Liver (tissue), 9 donors: ENCODE results near the gene TWNK. TPM values are rescaled to one million over a fixed set of nuclear protein-coding genes. Genes with fewer than 3 reads are reported as not detected.

Experiments
- DNase-seq: peaks from one replicate; pipeline ENCODE4 v3.0.0-alpha.2; 2017; ENCODE audit warnings: low spot score
- H3K27ac ChIP-seq, 2 donors: one replicate each; pipeline ENCODE4 v1.7.0; 2013; ENCODE audit warnings: inconsistent platforms in 2 of 2, low read length in 2 of 2, control low read depth in 1 of 2, low read depth in 1 of 2, mild to moderate bottlenecking in 1 of 2
- H3K27me3 ChIP-seq, 4 donors: one replicate each; pipeline versions ENCODE4 v1.6.1 to v1.7.0; 2013; ENCODE audit warnings: low read length in 3 of 4, inconsistent platforms in 1 of 4, mild to moderate bottlenecking in 1 of 4, moderate library complexity in 1 of 4; ENCODE audit not compliant: control insufficient read depth in 4 of 4, insufficient read depth in 4 of 4
- H3K36me3 ChIP-seq, 4 donors: one replicate each; pipeline versions ENCODE4 v1.6.1 to v1.7.0; 2013; ENCODE audit warnings: low read length in 3 of 4, mild to moderate bottlenecking in 3 of 4, low read depth in 1 of 4, moderate library complexity in 1 of 4; ENCODE audit not compliant: control insufficient read depth in 4 of 4, insufficient read depth in 3 of 4
- H3K4me1 ChIP-seq, 4 donors: one replicate each; pipeline versions ENCODE4 v1.6.1 to v1.7.0; 2013; ENCODE audit warnings: low read length in 3 of 4, mild to moderate bottlenecking in 3 of 4, moderate library complexity in 1 of 4; ENCODE audit not compliant: control insufficient read depth in 4 of 4, insufficient read depth in 4 of 4
- H3K4me3 ChIP-seq, 3 donors: one replicate each; pipeline versions ENCODE4 v1.6.1 to v1.7.0; 2013; ENCODE audit warnings: low read length in 3 of 3, control low read depth in 1 of 3, low read depth in 1 of 3, mild to moderate bottlenecking in 1 of 3
- H3K9ac ChIP-seq, 2 donors: one replicate each; pipeline ENCODE4 v1.7.0; 2013; ENCODE audit warnings: low read length in 2 of 2, mild to moderate bottlenecking in 2 of 2, moderate library complexity in 2 of 2, control low read depth in 1 of 2, low read depth in 1 of 2
- H3K9me3 ChIP-seq, 4 donors: one replicate each; pipeline versions ENCODE4 v1.6.1 to v1.7.0; 2013; ENCODE audit warnings: low read length in 3 of 4; ENCODE audit not compliant: control insufficient read depth in 4 of 4
- ATF3 ChIP-seq: IDR thresholded peaks from 2 replicates; pipeline ENCODE4 v1.6.1; 2016; ENCODE audit warnings: antibody characterized with exemption
- CTCF ChIP-seq: fragments of 150-350 bp; IDR thresholded peaks from 2 replicates; pipeline ENCODE4 v1.5.1; 2017; ENCODE audit warnings: improper control_type of control experiment, low read depth, low read length; ENCODE audit not compliant: missing input control
- EGR1 ChIP-seq, 2 donors: IDR thresholded peaks; 2 replicates each; pipeline ENCODE4 v1.6.1; 2016 to 2018; ENCODE audit warnings: antibody characterized with exemption in 2 of 2, low read depth in 2 of 2
- FOXA1 ChIP-seq: IDR thresholded peaks from 2 replicates; pipeline ENCODE4 v1.6.1; 2016; ENCODE audit warnings: antibody characterized with exemption
- FOXA2 ChIP-seq: IDR thresholded peaks from 2 replicates; pipeline ENCODE4 v1.6.1; 2016; ENCODE audit warnings: antibody characterized with exemption
- GABPA ChIP-seq, 2 donors: IDR thresholded peaks in 1 of 2; conservative IDR thresholded peaks in 1 of 2; 2 replicates each; pipeline ENCODE4 v1.6.1; 2016; ENCODE audit warnings: antibody characterized with exemption in 2 of 2, mild to moderate bottlenecking in 1 of 2, moderate library complexity in 1 of 2
- HNF4A ChIP-seq, 2 donors: conservative IDR thresholded peaks; 2 replicates each; pipeline ENCODE4 v1.6.1; 2016; ENCODE audit warnings: antibody characterized with exemption in 2 of 2, mild to moderate bottlenecking in 2 of 2
- HNF4G ChIP-seq: IDR thresholded peaks from 2 replicates; pipeline ENCODE4 v1.6.1; 2016; ENCODE audit warnings: antibody characterized with exemption
- JUND ChIP-seq, 2 donors: IDR thresholded peaks; 2 replicates each; pipeline ENCODE4 v1.6.1; 2016; ENCODE audit warnings: antibody characterized with exemption in 2 of 2
- MAX ChIP-seq: IDR thresholded peaks from 2 replicates; pipeline ENCODE4 v1.6.1; 2016; ENCODE audit warnings: antibody characterized with exemption
- NR2F2 ChIP-seq: IDR thresholded peaks from 2 replicates; pipeline ENCODE4 v1.6.1; 2016; ENCODE audit warnings: antibody characterized with exemption
- RAD21 ChIP-seq, 2 donors: IDR thresholded peaks; 2 replicates each; pipeline ENCODE4 v1.6.1; 2016; ENCODE audit warnings: antibody characterized with exemption in 2 of 2, mild to moderate bottlenecking in 2 of 2
- REST ChIP-seq: IDR thresholded peaks from 2 replicates; pipeline ENCODE4 v1.6.1; 2016; ENCODE audit warnings: antibody characterized with exemption, mild to moderate bottlenecking
- RXRA ChIP-seq, 2 donors: IDR thresholded peaks; 2 replicates each; pipeline ENCODE4 v1.6.1; 2017 to 2018; ENCODE audit warnings: antibody characterized with exemption in 2 of 2, mild to moderate bottlenecking in 1 of 2
- SP1 ChIP-seq: IDR thresholded peaks from 2 replicates; pipeline ENCODE4 v1.6.1; 2018; ENCODE audit warnings: antibody characterized with exemption, mild to moderate bottlenecking
- TAF1 ChIP-seq: conservative IDR thresholded peaks from 2 replicates; pipeline ENCODE4 v1.6.1; 2016; ENCODE audit warnings: antibody characterized with exemption, mild to moderate bottlenecking
- YY1 ChIP-seq: IDR thresholded peaks from 2 replicates; pipeline ENCODE4 v1.6.1; 2016; ENCODE audit warnings: antibody characterized with exemption, mild to moderate bottlenecking
- ZBTB33 ChIP-seq: IDR thresholded peaks from 2 replicates; pipeline ENCODE4 v1.6.1; 2016; ENCODE audit warnings: antibody characterized with exemption
- WGBS: extraction: QIAGEN DNeasy Blood & Tissue Kit; methylation state at CpG from one replicate; pipeline ENCODE4 v1.1.7; 2013; 5-methylcytosine and 5-hydroxymethylcytosine counted together
- polyA plus RNA-seq, 2 donors: library from polyadenylated mRNA; stranded (reverse) in 1 of 2; unstranded in 1 of 2; fragments of 200-250 nt in 1 of 2; fragments of >200 nt in 1 of 2; fragmentation: Nextera tagmentation in 1 of 2; extraction: Ambion mirVana in 1 of 2; gene quantifications; one replicate each; pipeline versions ENCODE4 v1.2.1 to v1.2.3, GENCODE V29; 2013 to 2015
- total RNA-seq, 2 donors: library from RNA; depleted of rRNA; stranded (reverse); fragments of >200 nt; gene quantifications; one replicate each; pipeline ENCODE4 v1.2.3, GENCODE V29; 2014
- donor health status: healthy.
- donor health status: healthy.
- donor health status: healthy.
- donor health status: healthy.
- donor health status: healthy.

TWNK gene
- total and polyA plus RNA-seq, 4 donors: 1.6 to 6.2 (median 4.4) TPM

- no peaks in the 10 kb centered on the region for H3K27me3 ChIP-seq
- H3K27ac ChIP-seq: no peak overlapping the region
- H3K36me3 ChIP-seq: peaks cover 0 to 10% (median 4%) of the 10 kb centered on the region in 4 donors
- H3K4me3 ChIP-seq: no peak overlapping the region
- H3K9me3 ChIP-seq: no peaks in the 10 kb centered on the region
- no peak for DNase-seq
- H3K4me1 ChIP-seq: peaks cover 8 to 49% (median 34%) of the 10 kb centered on the region in 4 donors
- no peak overlapping the region for H3K9ac ChIP-seq
- 82% methylated on average over 2 of the region's 2 CpGs for WGBS
- no peak for TF ChIP-seq EGR1 (IDR thresholded peaks at IDR 0.05; ENCODE audit: low read depth in 2 of 2)
- no peak for TF ChIP-seq RAD21 (IDR thresholded peaks at IDR 0.05)
- TF ChIP-seq ZBTB33: no peak
- no peak for TF ChIP-seq YY1
- TF ChIP-seq NR2F2: no peak
Measured at GRCh38 chr10:100966887-100967286, 20.5 kb upstream of the TWNK start.

- no peak for TF ChIP-seq FOXA1
- TF ChIP-seq ZBTB33: no peak
- TF ChIP-seq FOXA2: no peak
- no peak for TF ChIP-seq HNF4A (conservative IDR thresholded peaks at IDR 0.05)
- TF ChIP-seq GABPA (IDR thresholded peaks at IDR 0.05 in 1 of 2, conservative IDR thresholded peaks at IDR 0.05 in 1 of 2): no peak
- TF ChIP-seq RXRA (IDR thresholded peaks at IDR 0.05): no peak
- no peak for TF ChIP-seq MAX
- TF ChIP-seq JUND (IDR thresholded peaks at IDR 0.05): no peak
- no peak for TF ChIP-seq YY1
- no peak for TF ChIP-seq NR2F2
- no peak for TF ChIP-seq SP1
- no peak for TF ChIP-seq CTCF
- TF ChIP-seq ATF3: no peak
- TF ChIP-seq TAF1: no peak
- no peak for TF ChIP-seq EGR1 (IDR thresholded peaks at IDR 0.05; ENCODE audit: low read depth in 2 of 2)
- TF ChIP-seq RAD21 (IDR thresholded peaks at IDR 0.05): no peak
- no peak for TF ChIP-seq REST
- no peak for TF ChIP-seq HNF4G
Measured at GRCh38 chr10:100967332-100967731, 20.0 kb upstream of the TWNK start.

More at GRCh38 chr10:100967332-100967731, 20.0 kb upstream of the TWNK start:
- 91% methylated on average over 2 of the region's 2 CpGs for WGBS
- no peak for DNase-seq
- H3K4me3 ChIP-seq: no peak overlapping the region
- no peaks in the 10 kb centered on the region for H3K27me3 ChIP-seq
- no peak overlapping the region for H3K27ac ChIP-seq
- peaks cover 12 to 53% (median 38%) of the 10 kb centered on the region in 4 donors for H3K4me1 ChIP-seq
- no peak overlapping the region for H3K9ac ChIP-seq
- peaks cover 0 to 6% (median 2%) of the 10 kb centered on the region in 4 donors for H3K36me3 ChIP-seq
- no peaks in the 10 kb centered on the region for H3K9me3 ChIP-seq
